Measurements from ENCODE around the gene ASCC2.

The ASCC2 gene

DNA sequence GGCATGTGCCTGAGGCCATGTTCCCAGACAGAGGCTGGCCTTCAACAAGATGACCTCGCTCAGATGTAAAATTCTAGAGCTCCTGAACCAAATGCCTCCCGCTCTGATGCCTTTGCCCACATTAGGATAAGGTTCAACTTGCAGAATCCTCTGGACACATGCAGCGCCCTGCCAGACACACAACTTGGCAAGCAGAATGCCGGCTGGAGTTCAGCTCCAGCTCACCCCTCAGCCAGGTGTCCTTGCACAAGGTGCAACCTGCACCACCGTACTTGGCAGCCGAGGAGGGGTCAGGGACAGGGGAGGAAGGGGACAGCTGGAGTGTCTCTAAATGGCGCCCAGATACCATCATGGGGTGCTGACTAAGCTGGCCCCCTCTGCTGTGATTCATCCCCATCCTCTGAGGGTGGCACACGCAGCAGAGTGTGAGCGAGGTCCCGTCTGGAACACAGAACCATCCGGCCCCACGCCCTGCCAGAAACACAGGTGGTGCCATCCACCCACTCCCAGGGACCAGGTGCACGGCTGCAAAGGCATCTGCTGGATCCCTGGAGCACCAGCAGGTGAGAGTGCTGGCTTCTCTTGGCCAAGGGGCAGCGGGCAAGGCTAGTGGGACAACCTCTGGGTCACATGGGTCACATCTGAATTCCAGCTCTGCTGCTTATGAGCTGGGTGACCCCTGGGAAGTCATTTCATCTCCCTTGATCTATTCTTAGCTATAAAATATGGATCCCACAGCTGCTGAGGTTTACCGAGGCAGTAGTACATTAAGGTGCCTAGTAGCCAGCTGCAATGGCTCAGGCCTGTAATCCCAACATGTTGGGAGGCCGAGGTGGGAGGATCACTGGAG lies 84.0 kb downstream of the ASCC2 start:
- TF ChIP-seq ZFP30 (CRISPR knock-in tag; IDR thresholded peaks at IDR 0.05) = no peak
- TF ChIP-seq ZFP3 (CRISPR knock-in tag; IDR thresholded peaks at IDR 0.05) = no peak
- no peak for TF ChIP-seq CSDC2 (CRISPR knock-in tag; IDR thresholded peaks at IDR 0.05)
- TF ChIP-seq ARNTL (CRISPR knock-in tag; IDR thresholded peaks at IDR 0.05; ENCODE audit: borderline replicate concordance, low read depth) = no peak
- no peak for TF ChIP-seq ZNF8 (CRISPR knock-in tag; IDR thresholded peaks at IDR 0.05)
- TF ChIP-seq, protein P1, sequence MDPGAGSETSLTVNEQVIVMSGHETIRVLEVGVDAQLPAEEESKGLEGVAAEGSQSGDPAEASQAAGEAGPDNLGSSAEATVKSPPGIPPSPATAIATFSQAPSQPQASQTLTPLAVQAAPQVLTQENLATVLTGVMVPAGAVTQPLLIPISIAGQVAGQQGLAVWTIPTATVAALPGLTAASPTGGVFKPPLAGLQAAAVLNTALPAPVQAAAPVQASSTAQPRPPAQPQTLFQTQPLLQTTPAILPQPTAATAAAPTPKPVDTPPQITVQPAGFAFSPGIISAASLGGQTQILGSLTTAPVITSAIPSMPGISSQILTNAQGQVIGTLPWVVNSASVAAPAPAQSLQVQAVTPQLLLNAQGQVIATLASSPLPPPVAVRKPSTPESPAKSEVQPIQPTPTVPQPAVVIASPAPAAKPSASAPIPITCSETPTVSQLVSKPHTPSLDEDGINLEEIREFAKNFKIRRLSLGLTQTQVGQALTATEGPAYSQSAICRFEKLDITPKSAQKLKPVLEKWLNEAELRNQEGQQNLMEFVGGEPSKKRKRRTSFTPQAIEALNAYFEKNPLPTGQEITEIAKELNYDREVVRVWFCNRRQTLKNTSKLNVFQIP (CRISPR knock-in tag; IDR thresholded peaks at IDR 0.05; ENCODE audit: borderline replicate concordance, low read depth) = no peak
- ATAC-seq = no peak

DNA sequence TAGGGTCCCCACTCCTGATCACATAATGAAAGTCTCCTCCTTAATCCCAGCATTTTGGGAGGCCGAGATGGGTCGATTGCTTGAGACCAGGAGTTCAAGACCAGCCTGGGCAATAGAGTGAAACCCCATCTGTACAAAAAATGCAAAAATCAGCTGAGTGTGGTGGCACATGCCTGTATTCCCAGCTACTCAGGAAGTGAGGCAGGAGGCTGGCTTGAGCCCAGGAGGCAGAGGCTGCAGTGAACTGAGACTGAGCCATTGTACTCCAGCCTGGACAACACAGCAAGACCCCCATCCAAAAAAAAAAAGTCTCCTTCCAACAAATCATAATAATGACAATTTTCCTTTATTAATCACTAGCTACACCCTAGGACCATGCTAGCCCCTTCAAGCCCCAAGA lies 86.4 kb downstream of the ASCC2 start:
- TF ChIP-seq OSR1 (CRISPR knock-in tag; IDR thresholded peaks at IDR 0.05) (no peak), RARB (CRISPR knock-in tag; IDR thresholded peaks at IDR 0.05) (no peak), ZFP3 (CRISPR knock-in tag; IDR thresholded peaks at IDR 0.05) (no peak)
- TF ChIP-seq, protein P2, sequence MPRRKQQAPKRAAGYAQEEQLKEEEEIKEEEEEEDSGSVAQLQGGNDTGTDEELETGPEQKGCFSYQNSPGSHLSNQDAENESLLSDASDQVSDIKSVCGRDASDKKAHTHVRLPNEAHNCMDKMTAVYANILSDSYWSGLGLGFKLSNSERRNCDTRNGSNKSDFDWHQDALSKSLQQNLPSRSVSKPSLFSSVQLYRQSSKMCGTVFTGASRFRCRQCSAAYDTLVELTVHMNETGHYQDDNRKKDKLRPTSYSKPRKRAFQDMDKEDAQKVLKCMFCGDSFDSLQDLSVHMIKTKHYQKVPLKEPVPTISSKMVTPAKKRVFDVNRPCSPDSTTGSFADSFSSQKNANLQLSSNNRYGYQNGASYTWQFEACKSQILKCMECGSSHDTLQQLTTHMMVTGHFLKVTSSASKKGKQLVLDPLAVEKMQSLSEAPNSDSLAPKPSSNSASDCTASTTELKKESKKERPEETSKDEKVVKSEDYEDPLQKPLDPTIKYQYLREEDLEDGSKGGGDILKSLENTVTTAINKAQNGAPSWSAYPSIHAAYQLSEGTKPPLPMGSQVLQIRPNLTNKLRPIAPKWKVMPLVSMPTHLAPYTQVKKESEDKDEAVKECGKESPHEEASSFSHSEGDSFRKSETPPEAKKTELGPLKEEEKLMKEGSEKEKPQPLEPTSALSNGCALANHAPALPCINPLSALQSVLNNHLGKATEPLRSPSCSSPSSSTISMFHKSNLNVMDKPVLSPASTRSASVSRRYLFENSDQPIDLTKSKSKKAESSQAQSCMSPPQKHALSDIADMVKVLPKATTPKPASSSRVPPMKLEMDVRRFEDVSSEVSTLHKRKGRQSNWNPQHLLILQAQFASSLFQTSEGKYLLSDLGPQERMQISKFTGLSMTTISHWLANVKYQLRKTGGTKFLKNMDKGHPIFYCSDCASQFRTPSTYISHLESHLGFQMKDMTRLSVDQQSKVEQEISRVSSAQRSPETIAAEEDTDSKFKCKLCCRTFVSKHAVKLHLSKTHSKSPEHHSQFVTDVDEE (CRISPR knock-in tag; IDR thresholded peaks at IDR 0.05) = no peak
- no peak for ATAC-seq

DNA sequence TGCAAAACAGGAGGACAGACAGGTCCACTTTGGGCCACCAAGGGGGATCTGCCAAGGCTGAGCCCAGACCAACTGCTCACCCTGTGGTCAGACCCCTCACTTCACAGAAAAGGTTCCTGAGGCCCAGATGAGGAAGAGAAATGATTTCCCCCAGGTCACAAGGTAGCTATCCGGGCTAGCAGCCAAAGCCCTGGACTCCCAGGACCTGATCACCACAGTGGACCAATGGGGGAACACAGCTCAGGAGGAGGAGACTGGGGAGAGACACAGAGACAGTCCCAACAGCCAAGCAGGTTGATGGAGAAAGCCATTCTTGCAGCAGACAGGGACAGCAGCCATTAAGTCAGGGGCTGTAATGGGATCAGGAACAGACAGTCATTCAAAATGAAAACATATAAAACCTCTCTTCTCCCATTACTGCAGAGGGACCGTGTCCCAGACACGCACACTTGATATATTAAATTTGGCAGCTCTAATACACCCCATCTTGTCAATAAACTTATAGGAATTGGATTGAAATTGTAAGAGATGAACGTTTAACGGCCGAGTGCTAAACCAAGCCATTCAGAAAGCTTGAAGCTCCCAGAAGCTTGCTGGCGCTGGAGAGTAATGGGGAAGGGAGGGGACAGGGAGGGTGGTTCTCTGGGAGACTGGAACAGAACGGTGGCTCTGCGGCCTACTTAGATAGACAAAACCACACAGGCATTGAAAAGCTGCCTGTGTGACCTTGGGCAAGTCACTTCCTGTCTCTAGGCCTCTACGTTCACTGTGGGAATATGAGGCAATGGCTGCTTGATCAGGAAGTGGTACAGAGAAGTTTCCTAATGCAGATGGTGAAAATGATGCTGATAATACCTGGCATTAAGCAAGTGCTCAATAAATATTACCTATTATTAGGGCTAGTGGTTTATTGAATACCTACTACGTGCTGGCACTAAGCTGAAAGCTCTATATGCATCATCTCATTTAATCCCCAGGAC lies 87.2 kb downstream of the ASCC2 start:
- TF ChIP-seq CSDC2 (CRISPR knock-in tag; IDR thresholded peaks at IDR 0.05) = no peak
- TF ChIP-seq RARB (CRISPR knock-in tag; IDR thresholded peaks at IDR 0.05) = no peak
- no peak for TF ChIP-seq ZNF8 (CRISPR knock-in tag; IDR thresholded peaks at IDR 0.05)
- TF ChIP-seq ESRRG (CRISPR knock-in tag; IDR thresholded peaks at IDR 0.05) = no peak
- no peak for TF ChIP-seq BACH2 (CRISPR knock-in tag; IDR thresholded peaks at IDR 0.05; ENCODE audit: borderline replicate concordance)
- no peak for TF ChIP-seq ZFP3 (CRISPR knock-in tag; IDR thresholded peaks at IDR 0.05)
- no peak for TF ChIP-seq ZNF70 (CRISPR knock-in tag; IDR thresholded peaks at IDR 0.05)
- no peak for TF ChIP-seq PPARA (CRISPR knock-in tag; IDR thresholded peaks at IDR 0.05; ENCODE audit: borderline replicate concordance)
- TF ChIP-seq, protein P2 (CRISPR knock-in tag; IDR thresholded peaks at IDR 0.05) = no peak
- no peak for ATAC-seq

DNA sequence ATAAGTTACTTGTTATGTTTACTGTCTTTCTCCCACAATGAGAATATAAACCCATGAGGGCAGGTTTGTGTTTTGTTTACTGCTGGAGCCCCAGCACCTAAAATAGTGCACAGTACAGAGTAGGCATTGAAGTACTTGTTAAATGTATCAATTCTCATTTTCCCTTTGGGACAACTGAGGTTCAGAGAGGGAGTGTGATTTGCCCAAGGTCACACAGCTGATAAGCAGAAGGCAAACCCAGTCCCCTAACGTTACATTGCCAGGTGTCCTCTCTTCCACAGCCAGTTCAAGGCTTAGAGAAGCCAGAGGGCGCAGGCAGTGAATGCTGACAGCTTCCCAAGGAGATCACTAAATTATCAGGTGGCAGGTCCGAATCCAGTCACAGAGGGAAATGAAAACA lies 88.0 kb downstream of the ASCC2 start:
- TF ChIP-seq ISL1 (CRISPR knock-in tag; IDR thresholded peaks at IDR 0.05) (no peak), SNAI2 (CRISPR knock-in tag; IDR thresholded peaks at IDR 0.05) (no peak), ZC3H10 (CRISPR knock-in tag; IDR thresholded peaks at IDR 0.05) (no peak), BACH2 (CRISPR knock-in tag; IDR thresholded peaks at IDR 0.05; ENCODE audit: borderline replicate concordance) (no peak), ESRRG (CRISPR knock-in tag; IDR thresholded peaks at IDR 0.05) (no peak), PPARA (CRISPR knock-in tag; IDR thresholded peaks at IDR 0.05; ENCODE audit: borderline replicate concordance) (no peak)
- TF ChIP-seq, protein P2 (CRISPR knock-in tag; IDR thresholded peaks at IDR 0.05) = no peak
- no peak for ATAC-seq

All from SK-N-SH treated with all-trans-retinoic acid at 6 μM for 48 hours (cell line).